GM12872 (cell line): ENCODE measurements around the gene TICRR.

Source experiments
- CTCF ChIP-seq: IDR thresholded peaks from 3 replicates; pipeline ENCODE4 v1.5.1; 2011; ENCODE audit warnings: low read depth, mild to moderate bottlenecking, low read length, moderate library complexity; ENCODE audit not compliant: insufficient read depth

Gene TICRR

DNA sequence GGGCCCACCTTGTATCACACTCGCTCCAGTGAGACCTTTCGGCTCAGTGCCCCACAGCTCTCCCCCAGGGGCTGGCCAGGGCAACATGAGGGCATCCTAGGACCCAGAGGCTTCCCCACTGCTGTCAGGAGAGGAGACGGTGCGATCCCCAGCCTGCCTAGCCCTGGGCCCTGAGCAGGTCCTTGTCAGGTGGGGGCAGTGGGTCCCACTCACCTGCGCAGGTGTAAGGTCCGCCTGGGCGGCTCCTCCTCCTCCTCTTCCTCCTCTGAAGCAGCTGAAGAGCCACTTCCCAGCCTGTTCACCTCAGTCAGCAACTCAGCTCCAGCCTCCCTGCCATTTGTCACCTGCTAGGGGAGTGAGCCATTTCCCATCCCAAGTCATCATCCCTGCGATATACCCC is 70.4 kb downstream of the TICRR start:
- no peak for TF ChIP-seq CTCF

DNA sequence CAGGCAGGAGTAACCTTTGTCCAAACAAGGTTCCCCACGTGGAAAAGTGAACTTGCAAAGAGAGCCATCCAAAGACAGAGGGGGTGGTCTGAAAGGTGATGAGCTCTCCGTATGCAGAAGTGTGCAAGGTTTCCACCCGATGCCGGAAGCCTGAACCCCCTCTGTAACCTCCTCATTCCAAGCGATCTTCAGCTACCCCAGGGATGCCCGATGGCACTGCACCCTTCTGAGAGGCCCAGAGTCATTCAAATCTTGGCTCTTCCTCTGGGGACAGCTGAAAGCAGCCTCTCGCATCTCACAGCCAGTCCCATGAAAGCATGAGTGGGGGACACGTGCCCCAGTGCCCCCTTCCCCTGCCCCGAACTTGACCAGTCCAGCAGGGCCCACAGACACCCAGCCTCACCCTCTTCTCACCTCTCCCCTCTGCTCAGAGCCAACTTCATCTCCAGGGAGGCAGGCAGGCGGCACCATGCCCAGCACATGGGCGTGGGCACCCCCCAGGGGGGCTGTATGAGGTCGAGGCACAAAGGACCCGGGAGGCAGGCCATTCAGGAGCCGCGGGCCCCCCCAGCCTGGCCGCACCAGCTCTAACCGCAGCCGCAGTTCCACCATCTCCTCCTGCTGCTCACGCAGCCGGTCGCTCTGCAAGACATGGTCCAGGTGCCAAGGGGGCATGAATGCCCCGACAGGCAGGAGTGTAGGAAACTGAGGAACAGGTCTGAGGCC is 71.3 kb downstream of the TICRR start:
- TF ChIP-seq CTCF = no peak

GRCh38 chr15:89647191-89647851 is 72.1 kb downstream of the TICRR start:
- TF ChIP-seq CTCF = peak; percentile 93

DNA sequence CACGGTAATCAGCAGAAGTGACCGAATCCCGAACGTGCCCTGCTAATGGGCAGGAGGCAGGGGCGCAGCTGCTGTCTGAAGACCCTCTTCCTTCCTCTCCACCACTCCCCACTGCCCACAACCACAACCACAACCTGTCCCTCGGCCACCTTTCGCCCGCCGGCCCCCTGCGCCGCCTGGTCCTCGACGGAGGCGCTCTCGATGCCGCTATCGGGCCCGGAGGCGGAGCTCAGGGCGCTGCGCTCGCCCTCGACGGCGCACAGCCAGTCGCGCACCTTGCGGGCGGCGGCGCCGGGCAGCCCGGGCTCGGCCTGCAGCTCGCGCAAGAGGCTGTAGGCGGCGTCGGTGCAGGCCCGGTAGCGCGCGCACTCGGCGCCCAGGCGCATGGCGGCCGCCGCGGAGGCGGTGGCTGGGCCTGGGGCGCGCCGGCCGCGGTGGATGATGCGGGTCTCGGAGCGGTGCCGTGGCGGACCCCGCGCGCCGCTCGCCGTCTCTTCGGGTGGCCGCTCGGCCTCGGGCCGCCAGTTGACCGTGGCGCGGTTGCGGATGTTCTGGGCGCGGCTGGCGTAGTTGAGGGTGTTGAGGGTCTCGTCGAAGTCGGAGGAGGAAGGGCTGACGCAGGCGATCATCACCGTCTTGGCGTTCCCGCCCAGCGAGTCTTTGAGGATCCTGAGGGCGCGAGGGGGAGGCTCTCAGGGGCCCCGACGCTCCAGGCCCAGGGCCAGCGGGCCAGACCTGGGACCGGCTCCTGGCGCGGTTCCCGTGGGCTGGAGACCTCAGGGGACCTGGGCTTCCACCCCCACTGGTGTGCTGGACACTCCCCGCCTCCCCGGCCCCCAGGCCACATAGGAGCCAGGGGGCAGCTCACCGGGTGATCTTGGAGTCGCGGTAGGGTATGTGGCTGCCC is 73.1 kb downstream of the TICRR start:
- no peak for TF ChIP-seq CTCF

GRCh38 chr15:89649013-89649625 is 73.8 kb downstream of the TICRR start:
- no peak for TF ChIP-seq CTCF

DNA sequence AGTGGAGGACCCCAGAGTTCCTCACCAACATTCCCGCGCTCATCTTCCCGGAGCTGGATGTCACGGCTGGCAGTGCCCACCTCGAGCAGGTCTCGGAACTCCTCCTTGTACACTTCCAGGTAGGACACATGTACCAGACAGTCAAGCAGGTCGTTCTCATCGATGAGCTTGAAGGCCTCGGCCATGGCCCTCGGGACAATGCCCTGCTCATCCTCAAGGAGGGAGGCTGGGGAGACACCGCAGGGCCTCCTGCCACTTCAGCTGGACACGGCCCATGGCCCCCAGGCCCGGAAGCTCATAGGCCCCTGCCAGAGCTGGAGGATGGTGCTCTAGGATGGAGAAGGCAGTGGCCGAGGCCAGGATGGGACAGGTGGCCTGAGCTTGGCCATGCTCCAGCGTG is 74.4 kb downstream of the TICRR start:
- TF ChIP-seq CTCF = no peak

DNA sequence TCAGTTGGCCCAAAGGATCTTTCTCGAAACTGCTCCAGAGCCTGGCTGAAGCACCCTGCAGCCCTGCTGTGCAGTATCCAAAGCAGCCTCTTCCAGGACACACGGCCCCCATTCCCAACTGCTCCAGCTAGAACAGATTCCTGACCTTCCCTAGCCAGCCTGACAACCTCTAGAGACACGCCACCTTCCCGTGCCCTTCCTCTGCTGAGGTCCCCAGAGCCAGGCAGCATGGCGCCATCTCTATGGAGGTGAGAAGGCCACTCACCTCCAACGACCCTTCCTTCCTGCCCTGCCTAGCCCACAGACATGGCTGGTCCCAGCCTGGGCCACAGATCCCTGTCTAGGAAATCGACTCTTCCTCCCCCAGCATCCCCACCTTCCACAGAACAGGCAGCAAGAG is 76.9 kb downstream of the TICRR start:
- TF ChIP-seq CTCF = no peak
